Measurements from ENCODE around the gene SUPT3H. TPM values are rescaled to one million over a fixed set of nuclear protein-coding genes. Genes with fewer than 3 reads are reported as not detected.

Gene SUPT3H
- total and polyA plus RNA-seq, 2 of the 8 experiments (the other 6 are each of a cell fraction or from before 2014, with no cell fraction given): 18.8 to 23.0 TPM

GRCh38 chr6:44804546-44805159 is 573.1 kb downstream of the SUPT3H start (continued):
- TF ChIP-seq EGR1 (IDR thresholded peaks at IDR 0.05; ENCODE audit: borderline replicate concordance, low read depth, low read length) (no peak), BRCA1 (IDR thresholded peaks at IDR 0.05; ENCODE audit: low read depth, low read length) (no peak), SIX5 (IDR thresholded peaks at IDR 0.05; ENCODE audit: low read depth, low read length) (no peak), CREB1 (IDR thresholded peaks at IDR 0.05) (no peak), NANOG (IDR thresholded peaks at IDR 0.05; ENCODE audit: insufficient read depth, low read depth, low read length, poor library complexity, severe bottlenecking) (no peak), MAFK (IDR thresholded peaks at IDR 0.05; ENCODE audit: low read depth, low read length) (no peak), YY1 (IDR thresholded peaks at IDR 0.05; ENCODE audit: low read depth, low read length) (no peak), TAF7 (optimal IDR thresholded peaks at IDR 0.05; ENCODE audit: borderline replicate concordance, low read depth, low read length) (no peak), RAD21 (IDR thresholded peaks at IDR 0.05 in 1 of 2, conservative IDR thresholded peaks at IDR 0.05 in 1 of 2; ENCODE audit: low read depth in 2 of 2, low read length in 2 of 2) (no peak), SP2 (IDR thresholded peaks at IDR 0.05; ENCODE audit: low read length) (no peak), HDAC2 (IDR thresholded peaks at IDR 0.05; ENCODE audit: borderline replicate concordance in 1 of 2, low read depth in 2 of 2, low read length in 2 of 2) (no peak)
